Osteoblast (primary cell): Measurements from ENCODE around the gene SDSL. TPM values are rescaled to one million over a fixed set of nuclear protein-coding genes. Genes with fewer than 3 reads are reported as not detected.

ENCODE experiments used
- DNase-seq: peaks from one replicate; pipeline ENCODE4 v3.0.0; 2011; ENCODE audit warnings: low spot score, mixed read lengths; ENCODE audit not compliant: insufficient read length; ENCODE audit errors: missing footprints
- H2AFZ ChIP-seq: 2 replicates; pipeline ENCODE4 v1.6.0; 2011; ENCODE audit warnings: mild to moderate bottlenecking, low read length
- H3K27ac ChIP-seq: 2 replicates; pipeline ENCODE4 v1.5.1; 2011; ENCODE audit warnings: mild to moderate bottlenecking, low read depth, low read length, moderate library complexity
- H3K27me3 ChIP-seq: 2 replicates; pipeline ENCODE4 v1.6.0; 2012; ENCODE audit warnings: mild to moderate bottlenecking, control low read depth, inconsistent platforms, low read length, moderate library complexity; ENCODE audit not compliant: insufficient read depth
- H3K36me3 ChIP-seq: 2 replicates; pipeline ENCODE4 v1.5.1; 2011; ENCODE audit warnings: mild to moderate bottlenecking, low read length, control low read depth, moderate library complexity; ENCODE audit not compliant: insufficient read depth
- H3K4me1 ChIP-seq: 2 replicates; pipeline ENCODE4 v1.5.1; 2011; ENCODE audit warnings: mild to moderate bottlenecking, low read length, control low read depth, moderate library complexity; ENCODE audit not compliant: insufficient read depth
- H3K4me2 ChIP-seq: 2 replicates; pipeline ENCODE4 v1.6.0; 2011; ENCODE audit warnings: mild to moderate bottlenecking, low read length; ENCODE audit not compliant: insufficient read depth
- H3K4me3 ChIP-seq: fragments of 200-600 bp; sonication (generic); 3 replicates; pipeline ENCODE4 v1.5.1; 2012; ENCODE audit warnings: mild to moderate bottlenecking, low read length, inconsistent platforms; ENCODE audit not compliant: insufficient read depth
- H3K79me2 ChIP-seq: 2 replicates; pipeline ENCODE4 v1.6.0; 2012; ENCODE audit warnings: mild to moderate bottlenecking, low read length, control low read depth, inconsistent platforms; ENCODE audit not compliant: insufficient read depth
- H3K9me3 ChIP-seq: 2 replicates; pipeline ENCODE4 v1.5.1; 2011; ENCODE audit warnings: low read depth, low read length, control low read depth
- H4K20me1 ChIP-seq: 2 replicates; pipeline ENCODE4 v1.6.0; 2012; ENCODE audit warnings: mild to moderate bottlenecking, low read length, control low read depth; ENCODE audit not compliant: insufficient read depth
- total RNA-seq: library from RNA; depleted of rRNA; stranded (reverse); fragments of >200 nt; gene quantifications from 2 replicates; pipeline ENCODE4 v1.2.3, GENCODE V29; 2012
- TF ChIP-seq, protein P1 (sequence below): IDR thresholded peaks from 2 replicates; pipeline ENCODE4 v1.5.1; 2011; ENCODE audit warnings: mild to moderate bottlenecking, low read depth, low read length, moderate library complexity; ENCODE audit errors: extremely low read depth

SDSL gene
- total RNA-seq, 1 donor, result 6.5 TPM

DNA sequence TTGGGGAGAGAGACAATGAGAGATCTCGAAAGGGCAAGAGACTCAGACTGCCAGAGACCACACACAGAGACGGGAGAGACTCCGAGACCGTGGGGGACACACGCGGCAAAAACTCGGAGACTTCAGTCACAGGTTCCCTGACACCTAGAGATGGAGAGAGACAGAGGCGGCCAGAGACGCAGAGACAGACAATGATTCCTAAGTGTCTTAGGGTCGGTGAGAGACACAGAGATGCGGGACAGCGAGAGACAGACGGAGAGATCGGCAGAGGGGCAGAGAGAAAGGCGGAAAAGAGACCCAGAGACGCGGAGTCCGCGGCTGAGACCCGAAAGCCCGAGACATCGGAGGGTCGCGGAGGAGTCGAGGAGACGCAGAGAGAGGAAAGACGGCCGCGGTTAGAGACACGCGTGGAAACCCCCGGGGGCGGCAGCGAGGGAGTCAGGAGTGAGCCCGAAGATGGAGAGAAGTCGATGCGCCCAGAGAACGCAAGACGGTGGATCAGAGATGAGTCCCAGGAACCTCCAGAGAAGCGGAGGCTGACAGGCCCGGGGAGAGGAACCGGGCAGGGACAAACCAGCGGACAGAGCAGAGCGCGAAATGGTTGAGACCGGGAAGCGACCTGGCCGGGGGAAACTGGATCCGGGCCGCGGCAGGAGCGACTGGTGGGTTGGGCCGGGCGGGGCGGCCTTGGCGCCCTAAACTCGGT lies 41.7 kb downstream of the SDSL start:
- TF ChIP-seq, protein P1, sequence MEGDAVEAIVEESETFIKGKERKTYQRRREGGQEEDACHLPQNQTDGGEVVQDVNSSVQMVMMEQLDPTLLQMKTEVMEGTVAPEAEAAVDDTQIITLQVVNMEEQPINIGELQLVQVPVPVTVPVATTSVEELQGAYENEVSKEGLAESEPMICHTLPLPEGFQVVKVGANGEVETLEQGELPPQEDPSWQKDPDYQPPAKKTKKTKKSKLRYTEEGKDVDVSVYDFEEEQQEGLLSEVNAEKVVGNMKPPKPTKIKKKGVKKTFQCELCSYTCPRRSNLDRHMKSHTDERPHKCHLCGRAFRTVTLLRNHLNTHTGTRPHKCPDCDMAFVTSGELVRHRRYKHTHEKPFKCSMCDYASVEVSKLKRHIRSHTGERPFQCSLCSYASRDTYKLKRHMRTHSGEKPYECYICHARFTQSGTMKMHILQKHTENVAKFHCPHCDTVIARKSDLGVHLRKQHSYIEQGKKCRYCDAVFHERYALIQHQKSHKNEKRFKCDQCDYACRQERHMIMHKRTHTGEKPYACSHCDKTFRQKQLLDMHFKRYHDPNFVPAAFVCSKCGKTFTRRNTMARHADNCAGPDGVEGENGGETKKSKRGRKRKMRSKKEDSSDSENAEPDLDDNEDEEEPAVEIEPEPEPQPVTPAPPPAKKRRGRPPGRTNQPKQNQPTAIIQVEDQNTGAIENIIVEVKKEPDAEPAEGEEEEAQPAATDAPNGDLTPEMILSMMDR, result no peak
- no peak overlapping the region for H3K4me2 ChIP-seq
- peak; percentile 85 for DNase-seq

DNA sequence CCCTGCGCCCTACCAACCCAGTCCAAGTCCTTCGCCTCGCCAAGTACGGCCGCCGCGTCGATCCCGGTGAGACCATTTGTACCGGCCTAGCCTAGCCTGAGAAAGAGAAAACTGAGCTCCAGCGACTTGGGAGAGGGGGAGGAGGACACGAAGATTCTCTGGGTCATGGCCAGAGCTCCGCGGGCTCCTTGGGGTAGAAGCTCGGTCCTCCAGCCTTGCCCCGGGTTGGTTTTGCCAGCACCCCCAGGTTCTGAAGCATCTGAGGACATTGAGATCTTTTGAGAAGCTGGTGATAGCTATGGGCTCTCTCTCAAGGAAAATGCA lies 42.2 kb downstream of the SDSL start:
- Histone ChIP-seq H2AFZ (no peak overlapping the region), H3K27me3 (peaks cover 82% of the 10 kb centered on the region), H3K4me3 (no peak overlapping the region), H3K4me2 (no peak overlapping the region), H3K9me3 (no peaks in the 10 kb centered on the region), H3K79me2 (no peaks in the 10 kb centered on the region), H4K20me1 (no peaks in the 10 kb centered on the region), H3K36me3 (no peaks in the 10 kb centered on the region), H3K4me1 (no peaks in the 10 kb centered on the region), H3K27ac (no peak overlapping the region)
- DNase-seq, result peak; percentile 58
- TF ChIP-seq, protein P1, result no peak

More for the DNA sequence above, 41.7 kb downstream of the SDSL start:
- Histone ChIP-seq H2AFZ (no peak overlapping the region), H3K4me1 (no peaks in the 10 kb centered on the region), H3K79me2 (no peaks in the 10 kb centered on the region), H3K27me3 (peaks cover 81% of the 10 kb centered on the region), H4K20me1 (no peaks in the 10 kb centered on the region), H3K27ac (no peak overlapping the region), H3K4me3 (no peak overlapping the region), H3K9me3 (no peaks in the 10 kb centered on the region), H3K36me3 (no peaks in the 10 kb centered on the region)

DNA sequence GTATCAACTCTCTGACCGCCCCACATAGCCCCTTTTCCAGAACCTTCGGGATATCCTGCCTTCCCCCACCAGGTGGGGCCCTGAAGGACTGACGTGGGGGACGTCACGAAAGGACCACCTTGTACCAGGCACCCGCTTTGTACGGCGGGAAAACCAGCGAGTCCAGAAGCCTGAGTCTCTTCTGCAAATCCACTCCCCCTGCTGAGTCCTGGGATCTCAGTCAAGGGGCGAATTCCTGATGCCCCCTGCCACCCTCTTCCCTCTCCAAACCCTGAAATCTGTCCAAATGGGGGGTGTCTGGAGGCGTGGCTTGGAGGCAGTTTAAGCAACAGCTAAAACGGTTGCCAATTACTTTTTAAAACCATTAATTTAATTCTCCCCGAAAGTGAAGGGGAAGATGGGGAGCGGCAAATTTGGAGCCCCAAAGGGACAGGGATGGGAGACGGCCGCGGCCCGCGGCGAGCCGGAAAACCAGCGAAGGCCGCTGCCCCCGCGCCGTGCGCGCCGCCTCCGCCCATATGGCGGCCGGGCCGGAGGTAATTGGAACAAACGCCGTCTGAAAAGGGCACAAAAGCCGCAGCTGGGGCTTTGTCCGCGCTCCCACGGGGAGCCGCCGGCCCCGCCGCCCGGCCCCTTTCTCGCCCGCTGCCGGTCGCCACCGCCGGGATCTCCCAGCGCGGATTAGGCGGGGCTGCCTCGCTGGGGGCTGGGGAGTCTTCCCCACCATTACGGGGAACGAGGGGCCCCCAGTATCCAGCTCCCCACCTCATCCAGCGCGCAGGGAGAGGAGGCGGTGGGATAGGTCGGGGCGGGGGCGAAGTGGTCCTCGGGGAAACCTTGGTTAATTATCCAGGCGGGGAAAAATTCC lies 42.9 kb downstream of the SDSL start:
- Histone ChIP-seq H3K4me1 (no peaks in the 10 kb centered on the region), H3K9me3 (no peaks in the 10 kb centered on the region), H3K79me2 (no peaks in the 10 kb centered on the region), H3K27me3 (peaks cover 82% of the 10 kb centered on the region), H2AFZ (no peak overlapping the region), H3K4me2 (no peak overlapping the region), H4K20me1 (no peaks in the 10 kb centered on the region), H3K4me3 (no peak overlapping the region), H3K27ac (no peak overlapping the region), H3K36me3 (no peaks in the 10 kb centered on the region)
- TF ChIP-seq, protein P1, result no peak
- DNase-seq, result peak; percentile 79

DNA sequence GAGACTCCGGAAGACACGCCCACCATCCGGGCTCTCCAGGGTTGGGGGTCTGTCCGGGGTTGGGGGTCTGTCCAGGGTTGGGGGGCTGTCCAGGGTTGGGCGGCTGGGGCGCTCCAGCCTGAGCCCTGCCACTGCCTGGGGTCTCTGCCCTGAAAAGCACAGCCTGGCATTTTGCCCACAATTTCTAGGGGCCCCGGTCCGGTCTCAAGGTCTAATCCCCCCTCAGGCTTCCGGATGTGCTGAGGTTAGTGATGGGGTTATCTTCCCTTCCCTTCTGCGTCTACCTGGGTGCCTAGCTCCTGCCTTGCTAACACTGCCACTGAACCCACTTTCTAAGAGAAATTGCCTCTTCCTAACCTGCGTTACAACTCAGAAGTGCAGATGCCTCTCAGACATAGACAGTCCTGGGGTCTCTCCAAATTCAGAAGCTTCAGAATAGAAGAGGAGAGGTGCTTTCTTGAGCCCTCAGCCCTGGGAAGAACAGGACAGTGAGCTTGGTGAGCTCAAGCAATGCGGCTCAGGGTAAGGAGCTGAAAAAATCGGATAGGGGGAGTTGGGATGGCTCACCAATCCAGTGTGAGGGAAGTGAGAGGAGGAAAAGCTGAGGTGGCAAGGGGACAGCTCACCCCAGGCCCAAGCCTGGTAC lies 43.8 kb downstream of the SDSL start:
- Histone ChIP-seq H3K27ac (no peak overlapping the region), H3K27me3 (peaks cover 85% of the 10 kb centered on the region), H2AFZ (no peak overlapping the region), H4K20me1 (no peaks in the 10 kb centered on the region), H3K4me1 (no peaks in the 10 kb centered on the region), H3K9me3 (no peaks in the 10 kb centered on the region), H3K36me3 (no peaks in the 10 kb centered on the region), H3K79me2 (no peaks in the 10 kb centered on the region), H3K4me2 (no peak overlapping the region), H3K4me3 (no peak overlapping the region)
- DNase-seq, result peak; percentile 62
- TF ChIP-seq, protein P1, result no peak
